ENCODE data around the gene ACTL8.

GRCh38 chr1:17844185-17844826, 89.2 kb downstream of the ACTL8 start:
- TF ChIP-seq CTCF (IDR thresholded peaks at IDR 0.05) (no peak), POLR2AphosphoS5 (IDR thresholded peaks at IDR 0.05; ENCODE audit: low read depth, low read length) (no peak), REST (IDR thresholded peaks at IDR 0.05; ENCODE audit: insufficient read depth in 1 of 2, low read depth in 2 of 2, low read length in 1 of 2) (no peak), TCF7L2 (IDR thresholded peaks at IDR 0.05; ENCODE audit: low read depth, low read length) (no peak)

All from Panc1 (cell line).